ENCODE measurements around the gene RPLP1. TPM values are rescaled to one million over a fixed set of nuclear protein-coding genes. Genes with fewer than 3 reads are reported as not detected.

The RPLP1 gene
- total and polyA plus RNA-seq, 9 of the 15 experiments (the other 6 are each of a cell fraction or from before 2014, with no cell fraction given) = 76.3 to 3,053 (median 847) TPM

GRCh38 chr15:69457304-69458280, 5.0 kb downstream of the RPLP1 start (continued):
- no peak for TF ChIP-seq BCLAF1 (IDR thresholded peaks at IDR 0.05; ENCODE audit: borderline replicate concordance in 1 of 2, control insufficient read depth in 1 of 2, low read depth in 2 of 2, low read length in 1 of 2)
- no peak for TF ChIP-seq E2F3 (CRISPR knock-in tag; IDR thresholded peaks at IDR 0.05)
- peak; percentile 86 for TF ChIP-seq SPI1 (IDR thresholded peaks at IDR 0.05; ENCODE audit: borderline replicate concordance, low read depth, low read length)
- no peak for TF ChIP-seq MBD1 (CRISPR knock-in tag; IDR thresholded peaks at IDR 0.05)
- no peak for TF ChIP-seq NFYB (IDR thresholded peaks at IDR 0.05; ENCODE audit: extremely low read depth, insufficient read length)
- no peak for TF ChIP-seq ZBTB34 (CRISPR knock-in tag; IDR thresholded peaks at IDR 0.05)
- TF ChIP-seq TAL1 (IDR thresholded peaks at IDR 0.05) = no peak
- TF ChIP-seq THRA (IDR thresholded peaks at IDR 0.05) = no peak

All from K562 (cell line).